Tibial nerve (tissue), 4 donors: Measurements from ENCODE around the gene TBL3.

ENCODE experiments used
- CTCF ChIP-seq, 5 experiments: fragments of 200-600 bp in 3 of 5; fragments of 450-650 bp in 2 of 5; sonication (generic) in 3 of 5; IDR thresholded peaks; one replicate each; pipeline ENCODE4 v1.5.1; 2016 to 2019; ENCODE audit warnings: antibody characterized with exemption in 5 of 5, mild to moderate bottlenecking in 3 of 5, moderate library complexity in 2 of 5
- EP300 ChIP-seq, 2 donors: sonication (generic); formaldehyde crosslinking; IDR thresholded peaks; one replicate each; pipeline ENCODE4 v1.6.1; 2017; ENCODE audit warnings: antibody characterized with exemption in 2 of 2, mild to moderate bottlenecking in 1 of 2

GRCh38 chr16:1985466-1986150 is 13.8 kb downstream of the TBL3 start:
- TF ChIP-seq CTCF (IDR thresholded peaks at IDR 0.05) (no peak), EP300 (IDR thresholded peaks at IDR 0.05) (no peak)
